Inflammatory macrophage (primary cell): ENCODE results near the gene USP20.
"Not testable (repeated sequence)": the region's sequence is repeated elsewhere in the genome, so short reads cannot be mapped to it uniquely, and the experiment has no call there.

Experiments
- DNase-seq, 2 donors: peaks; one replicate each; pipeline ENCODE4 v3.0.0-alpha.2; 2020 to 2022

USP20 gene

DNA sequence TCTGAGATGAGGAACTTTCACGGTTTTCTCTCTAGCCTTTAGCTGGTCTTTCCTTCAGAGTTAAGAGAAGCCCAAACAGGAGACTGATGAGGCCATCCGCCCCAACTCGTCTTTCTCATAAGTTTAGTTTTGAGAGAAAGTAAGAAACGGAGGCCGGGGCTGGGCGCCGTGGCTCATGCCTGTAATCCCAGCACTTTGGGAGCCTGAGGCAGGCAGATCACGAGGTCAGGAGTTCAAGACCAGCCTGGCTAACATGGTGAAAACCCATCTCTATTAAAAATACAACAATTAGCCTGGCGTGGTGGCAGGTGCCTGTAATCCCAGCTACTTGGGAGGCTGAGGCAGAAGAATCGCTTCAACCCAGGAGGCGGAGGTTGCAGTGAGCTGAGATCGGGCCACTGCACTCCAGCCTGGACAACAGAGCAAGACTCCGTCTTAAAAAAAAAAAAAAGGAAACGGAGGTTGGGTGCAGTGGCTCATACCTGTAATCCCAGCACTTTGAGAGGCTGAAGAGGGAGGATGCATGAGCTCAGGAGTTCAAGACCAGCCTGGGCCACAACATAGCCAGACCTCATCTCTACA is 55.6 kb downstream of the USP20 start:
- DNase-seq, result not testable (repeated sequence)

DNA sequence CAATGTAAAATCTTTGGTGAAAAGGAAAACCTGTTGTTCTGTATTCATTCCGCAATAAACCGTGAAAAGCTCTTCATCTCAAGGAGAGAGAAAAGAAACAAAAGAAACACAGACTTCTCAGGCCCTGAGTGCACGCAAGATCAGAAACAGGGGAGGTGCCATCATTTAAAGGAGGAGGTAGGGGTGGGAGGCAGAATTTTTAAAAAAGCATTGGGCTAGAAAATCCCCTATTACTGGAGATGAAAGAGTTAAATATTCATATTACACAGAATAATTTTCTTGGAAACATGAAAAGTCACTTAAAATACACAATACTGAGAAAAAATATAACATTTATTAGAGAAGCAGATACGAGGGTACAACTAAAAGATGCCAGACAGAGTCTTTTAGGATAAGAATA is 56.3 kb downstream of the USP20 start:
- DNase-seq, result no peak

DNA sequence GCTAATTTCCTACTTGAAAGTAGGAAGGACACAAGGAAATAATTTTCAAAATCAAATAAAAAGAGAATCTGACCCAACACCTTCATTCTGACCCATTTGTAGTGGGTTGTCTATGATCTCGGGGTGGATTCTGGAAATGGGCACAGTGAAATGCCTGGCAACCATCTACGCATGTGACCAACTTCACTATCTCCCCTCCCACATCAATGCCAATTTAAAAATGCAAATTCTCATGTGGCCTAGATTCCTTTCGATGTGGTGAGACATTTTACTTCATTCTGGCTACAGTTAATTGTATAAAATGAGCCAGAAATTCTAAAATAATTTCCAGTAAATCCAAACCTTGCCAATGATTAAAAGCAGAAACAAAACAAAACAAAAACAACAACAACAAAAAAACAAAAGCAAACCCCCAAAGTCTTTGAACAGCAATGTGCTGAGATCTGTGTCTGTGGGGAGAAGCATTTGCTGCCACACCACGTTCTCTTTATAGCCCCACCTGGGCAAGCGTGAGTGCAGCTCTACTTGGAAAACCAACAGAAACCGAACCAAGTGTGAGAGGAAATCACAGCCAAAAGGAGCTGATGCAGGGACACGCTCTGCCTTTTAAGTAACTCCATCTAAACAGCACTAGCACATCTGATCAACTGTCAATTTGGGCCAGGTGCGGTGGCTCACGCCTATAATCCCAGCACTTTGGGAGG is 59.0 kb downstream of the USP20 start:
- no peak for DNase-seq

DNA sequence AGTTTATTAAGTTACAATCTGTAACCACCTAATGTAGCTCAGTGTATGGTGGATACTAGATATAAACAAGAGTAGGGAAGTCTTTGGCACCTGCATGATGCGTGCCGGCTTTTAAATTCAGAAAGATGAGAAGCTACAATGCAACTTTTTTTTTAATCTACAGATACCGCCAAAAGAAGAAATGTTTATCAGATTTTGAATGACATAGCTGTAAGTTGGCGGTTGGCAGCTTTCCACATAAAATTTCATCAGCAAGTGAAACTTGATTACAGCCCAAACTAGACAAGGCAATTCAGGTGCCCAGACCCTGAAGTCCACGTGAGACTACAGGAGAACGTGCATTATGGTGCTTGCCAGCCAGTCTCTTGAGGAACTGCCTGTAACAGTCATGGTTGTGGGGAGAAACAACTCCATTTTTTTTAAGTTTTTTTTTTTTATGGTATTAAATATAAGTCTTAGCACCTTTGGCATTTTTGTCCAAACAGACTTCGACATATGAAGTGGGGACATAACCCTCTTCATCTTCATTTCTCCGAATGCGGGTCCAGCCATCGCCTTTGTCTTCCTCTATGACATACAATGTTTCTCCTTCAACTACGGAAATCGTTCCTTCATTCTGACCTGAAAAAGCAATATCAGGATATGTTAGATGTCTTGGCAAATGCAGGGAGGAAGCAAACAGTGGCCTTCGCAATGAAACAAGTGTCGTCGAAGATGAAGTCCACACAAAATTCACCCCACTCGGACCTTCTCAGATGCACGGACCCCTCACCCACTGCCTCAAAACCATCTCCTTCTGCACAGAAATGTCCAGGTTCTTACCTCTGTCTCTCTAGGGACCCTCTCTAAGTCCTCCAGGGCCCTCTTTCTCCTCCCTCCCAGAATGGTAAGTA is 60.4 kb downstream of the USP20 start:
- DNase-seq, result no peak

DNA sequence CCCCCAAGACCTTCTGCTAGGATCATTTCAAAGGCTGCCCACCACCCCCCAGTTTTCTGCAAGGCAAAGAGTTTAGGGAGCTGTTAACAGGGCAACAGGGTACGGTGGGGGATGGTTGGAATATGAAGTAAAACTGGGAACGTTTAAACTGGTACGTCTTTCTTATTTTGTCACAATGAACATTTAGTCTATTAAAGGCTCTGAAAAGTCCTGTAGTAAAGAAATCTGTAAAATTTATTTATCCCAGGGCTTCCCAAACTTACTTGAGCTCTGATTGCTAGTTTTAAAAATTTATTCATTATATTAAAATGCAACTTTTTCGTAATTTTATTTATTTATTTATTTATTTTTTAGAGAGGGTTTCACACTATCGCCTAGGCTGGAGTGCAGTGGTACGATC is 62.0 kb downstream of the USP20 start:
- no peak for DNase-seq

DNA sequence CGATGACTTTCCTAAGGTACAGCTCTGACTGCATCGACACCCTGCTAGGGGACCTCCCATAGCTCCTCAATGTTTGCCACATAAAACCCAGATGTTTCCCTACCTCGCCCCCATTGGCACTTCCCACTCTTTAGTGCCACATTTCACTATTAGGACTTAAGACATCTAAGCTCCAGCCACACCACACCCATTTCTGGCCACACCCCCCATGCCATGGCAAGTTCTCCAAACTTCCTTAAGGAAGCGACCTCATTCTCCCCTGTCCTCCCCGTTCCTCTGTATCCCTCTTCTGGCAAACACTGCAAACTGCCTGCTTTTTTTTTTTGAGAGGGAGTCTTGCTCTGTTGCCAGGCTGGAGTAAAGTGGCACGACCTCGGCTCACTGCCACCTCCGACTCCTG is 62.9 kb downstream of the USP20 start:
- peak; percentile 79 to 82 for DNase-seq

DNA sequence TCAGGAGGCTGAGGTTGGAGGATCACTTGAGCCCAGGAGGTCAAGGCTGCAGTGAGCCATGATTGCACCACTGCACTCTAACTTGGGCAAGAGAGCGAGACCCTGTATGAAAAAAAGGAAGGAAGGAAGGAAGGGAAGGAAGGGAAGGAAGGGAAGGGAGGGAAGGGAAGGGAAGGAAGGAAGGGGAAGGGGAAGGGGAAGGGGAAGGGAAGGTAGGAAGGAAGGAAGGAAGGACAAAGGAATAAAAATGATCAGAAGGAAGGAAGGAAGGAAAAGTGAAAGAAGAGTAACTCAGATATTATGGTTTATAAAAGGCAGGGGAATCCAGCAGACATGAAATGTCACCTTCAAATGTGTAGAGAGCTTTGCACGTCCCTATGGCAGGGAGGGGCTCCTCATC is 64.4 kb downstream of the USP20 start:
- DNase-seq, result no peak

DNA sequence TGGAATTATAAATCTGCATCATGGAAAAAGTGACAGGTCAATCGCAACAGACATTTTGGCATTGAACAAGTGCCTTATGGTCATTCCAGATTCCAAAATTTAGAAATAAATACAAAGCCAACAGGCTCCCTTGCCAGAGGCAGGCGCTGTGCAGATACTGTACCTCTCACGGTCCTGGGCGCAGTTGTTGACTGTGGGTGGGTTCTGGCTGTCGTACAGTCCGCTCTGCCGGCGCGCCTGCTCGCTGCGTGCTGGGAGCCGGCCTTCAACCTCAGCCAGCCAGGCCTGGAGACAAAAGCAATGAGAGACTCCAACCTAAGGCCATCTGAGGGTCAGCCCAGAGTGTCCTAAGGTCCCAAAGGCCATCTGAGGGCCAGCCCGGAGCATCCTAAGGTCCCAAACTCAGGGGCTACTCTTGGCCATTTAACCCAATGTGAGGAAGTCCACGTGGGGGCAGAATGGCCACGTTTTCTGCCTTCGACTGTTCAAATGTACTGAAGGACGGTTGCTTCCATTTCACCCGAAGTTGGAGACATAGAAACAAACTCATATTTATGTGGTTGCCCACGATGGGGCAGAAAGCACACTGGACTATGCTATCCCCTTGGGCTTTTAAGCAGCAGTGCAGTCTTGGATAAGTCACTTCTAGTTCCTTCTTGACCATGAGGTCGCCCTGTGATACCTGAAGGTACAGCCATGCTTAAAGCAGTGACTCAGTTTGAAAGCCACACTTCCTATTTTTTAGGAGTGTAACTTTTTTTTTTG is 65.2 kb downstream of the USP20 start:
- DNase-seq, result peak; percentile 42 to 52

DNA sequence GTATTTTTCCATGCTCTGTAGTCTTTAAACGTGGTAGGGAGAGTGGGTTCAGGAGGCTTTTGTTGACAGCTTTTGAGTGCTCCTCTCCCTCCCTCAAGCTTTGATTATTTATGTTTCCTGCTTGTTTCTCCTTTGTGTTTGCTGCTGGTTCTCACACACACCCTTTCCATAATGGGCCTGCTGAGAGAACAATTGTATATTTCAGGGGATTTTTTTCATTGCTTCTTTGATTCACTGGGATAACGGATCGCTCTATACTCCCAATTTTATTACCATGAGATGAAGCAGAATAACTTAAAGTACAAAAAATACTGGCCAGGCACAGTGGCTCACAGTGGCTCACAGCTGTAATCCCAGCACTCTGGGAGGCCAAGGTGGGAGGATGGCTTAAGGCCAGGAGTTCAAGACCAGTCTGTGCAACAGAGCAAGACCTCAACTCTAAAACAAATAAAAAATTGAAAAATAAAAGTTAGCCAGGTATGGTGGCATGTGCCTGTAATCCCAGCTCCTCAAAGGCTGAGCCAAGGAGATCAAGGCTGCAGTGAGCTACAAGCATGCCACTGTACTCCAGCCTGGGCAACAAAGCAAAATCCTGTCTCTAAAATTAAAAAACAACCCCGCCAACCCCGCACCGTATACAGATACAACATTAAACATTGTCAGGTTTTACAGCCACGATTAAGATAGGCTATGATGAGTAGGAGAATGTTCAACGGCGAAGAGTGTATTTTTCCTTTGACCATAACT is 66.9 kb downstream of the USP20 start:
- DNase-seq, result no peak

DNA sequence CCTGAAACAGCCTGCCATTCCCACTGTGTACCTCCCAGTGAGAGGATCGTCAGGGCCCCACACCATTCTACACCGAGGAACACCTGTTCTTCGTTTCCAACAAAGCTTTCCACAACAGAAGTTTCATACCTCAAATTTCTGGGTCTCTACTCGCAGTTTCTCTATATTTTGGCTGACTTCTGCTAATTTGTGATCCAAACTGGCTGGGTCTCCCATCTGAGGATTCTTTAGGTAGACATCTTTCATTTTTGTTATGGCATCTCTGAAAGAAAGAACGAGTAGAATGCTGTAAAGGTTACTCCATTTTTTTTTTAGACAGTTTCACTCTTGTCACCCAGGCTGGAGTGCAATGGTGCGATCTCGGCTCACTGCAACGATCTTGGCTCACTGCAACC is 67.5 kb downstream of the USP20 start:
- DNase-seq, result no peak

DNA sequence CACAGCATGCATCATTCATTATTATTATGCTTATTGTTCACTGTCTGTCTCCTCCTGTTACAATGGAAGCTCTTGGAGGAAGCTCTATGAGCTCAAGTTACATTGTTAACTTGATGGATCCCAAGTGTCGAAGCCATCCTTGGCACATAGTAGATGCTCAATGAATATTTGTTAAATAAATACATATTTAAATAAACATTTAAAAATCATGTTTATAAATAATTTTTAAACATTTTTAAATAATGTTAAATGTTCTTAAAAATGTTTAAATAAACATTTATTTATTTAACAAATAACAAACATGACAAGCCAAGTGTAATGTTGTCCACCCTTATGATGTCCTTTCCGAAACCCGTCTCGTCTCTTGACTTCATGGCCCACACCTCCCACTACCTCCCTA is 69.5 kb downstream of the USP20 start:
- no peak for DNase-seq

DNA sequence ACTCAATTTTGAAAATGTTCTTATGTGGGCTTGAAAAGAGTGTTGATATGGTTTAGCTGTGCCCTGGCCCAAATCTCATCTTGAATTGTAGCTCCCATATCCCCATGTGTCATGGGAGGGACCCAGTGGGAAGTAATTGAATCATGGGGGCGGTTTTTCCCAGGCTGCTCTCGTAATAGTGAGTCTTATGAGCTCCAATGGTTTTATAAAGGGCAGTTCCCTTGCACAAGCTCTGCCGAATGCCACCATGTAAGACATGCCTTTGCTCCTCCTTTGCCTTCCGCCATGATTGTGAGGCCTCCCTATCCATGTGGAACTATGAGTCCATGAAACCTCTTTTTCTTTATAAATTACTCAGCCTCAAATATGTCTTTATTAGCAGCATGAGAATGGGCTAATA is 71.0 kb downstream of the USP20 start:
- peak; percentile 30 to 62 for DNase-seq

DNA sequence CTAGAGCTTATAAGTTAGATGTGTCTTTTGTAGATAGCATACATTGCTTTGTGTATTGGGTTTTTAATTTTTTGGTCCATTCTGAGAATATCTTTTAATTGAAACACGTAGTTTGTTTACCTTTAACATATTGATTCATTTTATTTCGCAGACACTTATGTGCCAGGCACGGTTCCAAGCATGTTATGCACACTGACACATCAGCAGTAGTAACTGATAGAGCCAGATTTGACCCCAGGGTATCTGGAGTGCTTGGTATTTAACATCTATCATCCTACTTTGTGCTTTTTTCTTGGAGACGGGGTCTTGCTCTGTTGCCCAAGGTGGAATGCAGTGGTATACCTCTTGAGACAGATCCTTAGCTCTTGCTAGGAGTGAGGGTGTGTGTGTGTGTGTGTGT is 71.9 kb downstream of the USP20 start:
- DNase-seq, result no peak

DNA sequence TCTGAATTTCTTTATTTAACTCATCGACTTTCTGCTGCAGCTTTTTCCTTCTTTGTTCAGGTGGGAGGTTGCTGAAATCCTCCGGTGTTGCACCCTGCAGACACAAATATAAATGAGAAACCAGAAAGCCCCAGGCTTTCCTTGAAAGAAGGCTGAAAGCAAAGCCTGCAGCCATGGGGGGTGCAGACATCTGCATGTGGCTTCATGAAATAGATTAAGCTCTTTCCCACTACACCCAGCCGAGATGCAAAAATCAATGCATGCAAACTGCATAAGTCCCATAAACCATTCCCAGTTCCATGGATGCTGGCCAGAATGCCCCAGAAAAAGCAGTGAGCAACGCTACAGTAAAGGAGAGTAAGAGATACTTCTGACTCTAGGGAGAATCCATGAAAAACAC is 73.6 kb downstream of the USP20 start:
- DNase-seq, result no peak

DNA sequence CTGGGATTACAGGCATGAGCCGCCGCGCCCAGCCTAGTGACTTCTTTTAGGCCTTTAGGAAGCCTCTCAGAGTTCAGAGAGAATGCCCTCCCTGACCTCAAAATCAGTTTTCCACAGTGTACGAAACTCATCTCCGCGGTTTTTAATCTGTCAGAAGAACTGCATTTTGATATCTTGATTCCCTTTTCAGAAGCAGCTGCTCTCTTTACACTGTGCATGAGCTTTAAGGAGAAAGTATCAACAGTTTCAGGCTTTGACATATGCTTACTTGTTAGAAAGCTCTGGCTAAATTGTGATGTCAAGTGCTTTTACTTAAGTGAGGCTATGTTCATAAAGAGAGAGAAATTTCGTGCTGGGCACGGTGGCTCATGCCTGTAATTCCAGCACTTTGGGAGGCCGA is 74.6 kb downstream of the USP20 start:
- no peak for DNase-seq

DNA sequence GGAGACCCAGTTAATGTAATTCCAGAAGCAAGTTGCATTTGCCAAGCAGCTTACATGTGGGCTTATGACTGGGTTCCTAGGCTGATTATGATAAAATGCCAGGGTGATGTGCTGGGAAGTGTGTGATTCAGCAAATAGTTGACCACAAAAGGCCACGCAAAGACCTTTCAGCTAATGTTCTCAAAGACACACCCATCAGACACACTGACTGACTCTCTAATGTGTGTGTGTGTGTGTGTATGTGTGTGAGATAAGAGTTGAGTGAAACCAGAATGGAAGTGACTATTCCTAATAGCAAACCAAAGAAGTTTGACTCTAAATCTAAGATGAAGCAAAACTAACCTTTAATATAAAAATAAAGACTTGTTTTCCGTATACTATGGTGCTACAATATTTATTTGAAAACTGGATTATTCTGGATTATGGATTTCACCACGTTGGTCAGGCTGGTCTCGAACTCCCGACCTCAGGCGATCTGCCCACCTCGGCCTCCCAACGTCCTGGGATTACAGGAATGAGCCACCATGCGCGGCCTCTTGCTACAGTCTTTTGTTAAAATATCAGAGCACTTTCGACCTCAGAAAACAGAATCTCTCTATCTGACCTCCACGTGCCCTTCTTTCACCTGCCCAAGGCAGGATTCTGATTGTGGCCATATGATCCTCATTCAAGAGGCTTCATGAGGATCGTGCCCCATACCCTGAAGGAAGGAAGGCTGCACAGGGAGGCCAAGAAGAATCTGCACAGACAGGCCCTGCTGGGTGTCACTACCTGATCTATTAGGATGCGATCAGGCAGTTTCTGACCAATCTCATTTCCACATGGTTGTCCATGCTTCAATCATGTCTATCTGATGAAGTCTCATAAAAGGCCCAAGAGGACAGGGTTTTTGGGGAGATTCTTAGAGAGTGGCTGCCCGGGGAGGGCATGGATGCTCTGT is 75.6 kb downstream of the USP20 start:
- peak; percentile 51 to 63 for DNase-seq

DNA sequence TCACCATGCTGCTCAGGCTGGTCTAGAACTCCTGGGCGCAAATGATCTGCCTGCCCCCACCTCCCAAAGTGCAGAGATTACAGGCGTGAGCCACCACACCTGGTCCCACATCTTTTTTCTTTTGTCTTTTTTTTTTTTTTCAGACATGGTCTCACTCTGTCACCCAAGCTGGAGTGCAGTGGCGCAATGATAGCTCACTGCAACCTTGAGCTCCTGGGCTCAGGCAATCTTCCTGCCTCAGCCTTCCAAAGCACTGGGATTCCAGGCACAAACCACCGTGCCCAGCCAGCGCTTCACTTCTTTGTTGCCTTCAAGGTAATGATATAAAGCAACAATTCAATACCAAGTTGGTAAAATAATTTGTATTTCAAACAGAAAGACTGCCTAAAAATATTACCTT is 78.8 kb downstream of the USP20 start:
- no peak for DNase-seq

DNA sequence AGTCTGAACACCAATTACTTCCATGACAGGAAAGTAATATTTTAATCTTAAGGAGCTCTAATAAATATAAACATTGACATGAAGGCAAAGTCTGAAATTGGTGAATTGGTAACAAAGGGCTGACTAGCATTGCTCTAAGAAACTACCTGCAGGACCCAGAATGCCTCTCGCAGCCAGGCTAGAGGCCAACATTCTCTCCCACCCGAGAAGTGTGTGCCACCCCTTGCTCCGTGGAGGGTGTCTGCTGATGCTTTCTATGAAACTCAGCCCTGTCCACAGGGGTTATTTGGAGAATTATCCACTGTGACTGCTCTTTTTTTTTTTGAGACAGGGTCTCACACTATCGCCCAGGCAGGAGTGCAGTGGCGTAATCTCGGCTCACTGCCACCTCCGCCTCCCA is 81.4 kb downstream of the USP20 start:
- no peak for DNase-seq

DNA sequence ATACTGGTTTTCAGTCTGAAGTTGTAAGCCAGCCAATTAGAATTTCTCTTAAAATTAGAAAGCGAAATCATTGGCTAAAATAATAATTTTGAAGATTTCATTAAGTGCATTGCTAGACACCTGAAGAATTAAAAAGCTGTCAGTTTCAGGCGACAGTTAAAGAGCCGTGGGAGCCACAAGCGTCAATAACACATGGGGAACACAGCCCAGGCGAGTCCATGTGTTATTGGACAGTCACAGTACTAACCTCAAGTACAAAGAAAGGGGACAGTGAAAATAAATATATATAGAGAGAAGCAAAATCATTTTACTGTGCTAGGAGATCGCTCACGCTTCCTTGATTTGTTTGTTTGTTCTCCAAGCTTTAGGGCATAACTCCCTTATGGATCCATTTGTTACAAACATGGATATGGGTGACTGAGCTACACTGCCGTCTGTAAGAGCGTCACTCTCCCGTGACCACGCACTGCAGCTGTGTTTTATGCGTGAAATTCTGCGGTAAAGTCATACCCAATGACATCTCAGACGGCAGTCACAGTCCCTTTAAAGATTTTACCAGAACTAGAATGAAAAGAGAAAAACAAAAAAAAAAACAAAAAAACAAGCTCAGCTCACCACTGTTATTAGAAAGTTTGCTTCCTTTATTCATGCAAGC is 83.2 kb downstream of the USP20 start:
- no peak for DNase-seq

DNA sequence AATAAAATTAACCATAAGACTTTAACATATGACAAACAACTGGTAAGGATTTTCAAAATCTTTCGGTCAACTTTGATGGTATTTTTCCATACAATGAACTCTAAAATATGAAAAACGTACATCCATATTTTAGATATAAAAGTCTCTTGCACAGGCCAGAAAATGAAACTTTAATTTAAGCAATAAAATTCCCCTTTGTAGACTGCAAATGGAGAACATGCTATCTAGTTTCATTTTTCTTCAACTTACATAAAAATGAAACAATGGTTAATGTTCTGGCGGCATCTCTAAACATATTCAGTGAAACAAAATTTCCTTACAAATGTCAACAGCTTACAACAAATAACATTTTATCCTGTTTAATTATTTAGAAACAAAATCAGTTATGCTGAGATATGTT is 84.0 kb downstream of the USP20 start:
- no peak for DNase-seq

DNA sequence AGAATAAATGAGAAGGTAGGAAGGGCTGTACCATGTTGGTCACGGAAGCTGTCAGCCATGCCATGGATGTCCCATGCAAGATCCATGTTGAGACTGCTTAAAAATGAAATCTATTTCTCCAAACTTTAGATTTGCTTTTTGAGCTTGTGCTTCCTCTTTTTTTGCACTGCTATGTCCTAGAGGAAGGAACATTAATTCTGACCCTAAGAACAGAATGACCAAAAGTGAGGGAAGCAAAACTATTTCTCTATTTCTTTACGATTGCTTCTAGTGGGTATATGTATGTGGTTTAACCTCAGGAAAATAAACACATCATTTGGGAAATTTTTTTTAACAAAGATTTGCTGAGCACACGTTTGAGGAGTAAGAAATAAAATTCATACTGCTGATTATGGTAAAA is 84.6 kb downstream of the USP20 start:
- peak; percentile 61 to 78 for DNase-seq
